HEK293 (cell line): ENCODE results near the gene MED4.

Experiments used
- CTCF ChIA-PET: fragments of 350-600 bp; formaldehyde crosslinking; extraction: SDS; loops from one replicate; lab custom pipeline; 2021; ENCODE audit warnings: antibody characterized with exemption; lab: Yijun Ruan, JAX
- POLR2A ChIA-PET: fragments of 300-600 bp; formaldehyde crosslinking; extraction: SDS; loops from one replicate; lab custom pipeline; 2020; ENCODE audit warnings: antibody characterized with exemption, inconsistent platforms; lab: Yijun Ruan, JAX
- H3K27ac ChIP-seq: fragments of 200-500 bp; sonication (Bioruptor generic); 2 replicates; pipeline ENCODE4 v1.5.1; 2014; ENCODE audit warnings: low read depth, low read length, control low read depth, inconsistent platforms; ENCODE audit errors: extremely low read depth
- H3K36me3 ChIP-seq, 2 experiments: fragments of 200-500 bp in 1 of 2; sonication (Bioruptor generic) in 1 of 2; 1 replicate in 1 of 2; 2 replicates in 1 of 2; pipeline ENCODE4 v1.5.1; 2014 to 2017; ENCODE audit warnings: inconsistent platforms in 2 of 2, low read length in 2 of 2; ENCODE audit not compliant: control insufficient read depth in 2 of 2, insufficient read depth in 1 of 2
- H3K4me1 ChIP-seq: fragments of 200-500 bp; sonication (Bioruptor generic); 2 replicates; pipeline ENCODE4 v1.5.1; 2014; ENCODE audit warnings: mild to moderate bottlenecking, low read length, inconsistent platforms; ENCODE audit not compliant: control insufficient read depth, insufficient read depth
- H3K4me3 ChIP-seq: 2 replicates; pipeline ENCODE4 v1.5.1; 2011; ENCODE audit warnings: low read depth, mild to moderate bottlenecking, control low read depth, low read length, moderate library complexity
- H3K9me3 ChIP-seq: fragments of 200-500 bp; sonication (Bioruptor generic); 2 replicates; pipeline ENCODE4 v1.5.1; 2014; ENCODE audit warnings: low read depth, low read length, inconsistent platforms; ENCODE audit not compliant: control insufficient read depth, insufficient read depth
- GFI1B ChIP-seq: fragments of 450-650 bp; formaldehyde crosslinking; IDR thresholded peaks from 2 replicates; pipeline ENCODE4 v1.5.1; 2016; ENCODE audit warnings: missing biosample characterization, missing genetic modification characterization
- MYNN ChIP-seq: fragments of 450-650 bp; formaldehyde crosslinking; IDR thresholded peaks from 2 replicates; pipeline ENCODE4 v1.5.1; 2016; ENCODE audit warnings: missing biosample characterization, missing genetic modification characterization, borderline replicate concordance
- SP7 ChIP-seq: fragments of 450-650 bp; formaldehyde crosslinking; IDR thresholded peaks from 2 replicates; pipeline ENCODE4 v1.5.1; 2016; ENCODE audit warnings: missing biosample characterization, missing genetic modification characterization
- ZNF16 ChIP-seq: fragments of 450-650 bp; formaldehyde crosslinking; IDR thresholded peaks from 2 replicates; pipeline ENCODE4 v1.5.1; 2016; ENCODE audit warnings: low read depth, missing biosample characterization, missing genetic modification characterization
- ZNF174 ChIP-seq: fragments of 450-650 bp; formaldehyde crosslinking; IDR thresholded peaks from 2 replicates; pipeline ENCODE4 v1.5.0; 2017; ENCODE audit warnings: missing biosample characterization, mild to moderate bottlenecking, missing genetic modification characterization
- ZNF19 ChIP-seq: fragments of 450-650 bp; formaldehyde crosslinking; IDR thresholded peaks from 2 replicates; pipeline ENCODE4; 2016; ENCODE audit warnings: missing biosample characterization, missing genetic modification characterization, low read depth
- ZNF221 ChIP-seq: fragments of 450-650 bp; formaldehyde crosslinking; IDR thresholded peaks from 2 replicates; pipeline ENCODE4 v1.5.1; 2017; ENCODE audit warnings: missing biosample characterization, missing genetic modification characterization, borderline replicate concordance
- ZNF23 ChIP-seq: fragments of 450-650 bp; formaldehyde crosslinking; IDR thresholded peaks from 2 replicates; pipeline ENCODE4 v1.5.1; 2016; ENCODE audit warnings: missing biosample characterization, missing genetic modification characterization, borderline replicate concordance
- ZNF341 ChIP-seq: fragments of 450-650 bp; formaldehyde crosslinking; IDR thresholded peaks from 2 replicates; pipeline ENCODE4; 2016; ENCODE audit warnings: low read depth, missing biosample characterization, missing genetic modification characterization
- ZNF391 ChIP-seq: fragments of 450-650 bp; formaldehyde crosslinking; IDR thresholded peaks from 2 replicates; pipeline ENCODE4 v1.5.1; 2016; ENCODE audit warnings: low read depth, missing biosample characterization, missing genetic modification characterization, borderline replicate concordance
- ZNF423 ChIP-seq: fragments of 450-650 bp; formaldehyde crosslinking; IDR thresholded peaks from 2 replicates; pipeline ENCODE4 v1.5.1; 2016; ENCODE audit warnings: missing biosample characterization, missing genetic modification characterization
- ZNF544 ChIP-seq: fragments of 450-650 bp; formaldehyde crosslinking; IDR thresholded peaks from 2 replicates; pipeline ENCODE4 v1.5.0; 2017; ENCODE audit warnings: missing biosample characterization, missing genetic modification characterization
- ZNF626 ChIP-seq: fragments of 450-650 bp; sonication (Bioruptor Pico); formaldehyde crosslinking; IDR thresholded peaks from 2 replicates; pipeline ENCODE4 v1.5.1; 2018; ENCODE audit warnings: missing biosample characterization, missing genetic modification characterization, inconsistent platforms
- ZNF670 ChIP-seq: fragments of 450-650 bp; formaldehyde crosslinking; IDR thresholded peaks from 2 replicates; pipeline ENCODE4 v1.5.1; 2016; ENCODE audit warnings: missing biosample characterization, missing genetic modification characterization, low read depth
- ZNF777 ChIP-seq: fragments of 450-650 bp; formaldehyde crosslinking; IDR thresholded peaks from 2 replicates; pipeline ENCODE4 v1.5.1; 2017; ENCODE audit warnings: missing biosample characterization, missing genetic modification characterization, borderline replicate concordance
- TF ChIP-seq, protein P1 (sequence below): fragments of 450-650 bp; formaldehyde crosslinking; IDR thresholded peaks from 2 replicates; pipeline ENCODE4 v1.5.1; 2016; ENCODE audit warnings: missing biosample characterization, missing genetic modification characterization
- TF ChIP-seq, protein P2 (sequence below): fragments of 450-650 bp; formaldehyde crosslinking; IDR thresholded peaks from 2 replicates; pipeline ENCODE4 v1.5.1; 2016; ENCODE audit warnings: missing biosample characterization, missing genetic modification characterization
- TF ChIP-seq, protein P3 (sequence below): fragments of 450-650 bp; formaldehyde crosslinking; IDR thresholded peaks from 2 replicates; pipeline ENCODE4 v1.5.1; 2017; ENCODE audit warnings: missing biosample characterization, missing genetic modification characterization
- TF ChIP-seq, protein P4 (sequence below): fragments of 450-650 bp; formaldehyde crosslinking; IDR thresholded peaks from 2 replicates; pipeline ENCODE4 v1.5.1; 2016; ENCODE audit warnings: missing biosample characterization, missing genetic modification characterization
- TF ChIP-seq, protein P5 (sequence below): fragments of 450-650 bp; formaldehyde crosslinking; IDR thresholded peaks from 2 replicates; pipeline ENCODE4 v1.5.1; 2016; ENCODE audit warnings: missing biosample characterization, missing genetic modification characterization
- TF ChIP-seq, protein P6 (sequence below): fragments of 450-650 bp; formaldehyde crosslinking; IDR thresholded peaks from 2 replicates; pipeline ENCODE4 v1.5.1; 2016; ENCODE audit warnings: missing biosample characterization, missing genetic modification characterization
- TF ChIP-seq, protein P7 (sequence below): fragments of 450-650 bp; formaldehyde crosslinking; IDR thresholded peaks from 2 replicates; pipeline ENCODE4 v1.5.1; 2016; ENCODE audit warnings: missing biosample characterization, missing genetic modification characterization

Gene MED4

DNA sequence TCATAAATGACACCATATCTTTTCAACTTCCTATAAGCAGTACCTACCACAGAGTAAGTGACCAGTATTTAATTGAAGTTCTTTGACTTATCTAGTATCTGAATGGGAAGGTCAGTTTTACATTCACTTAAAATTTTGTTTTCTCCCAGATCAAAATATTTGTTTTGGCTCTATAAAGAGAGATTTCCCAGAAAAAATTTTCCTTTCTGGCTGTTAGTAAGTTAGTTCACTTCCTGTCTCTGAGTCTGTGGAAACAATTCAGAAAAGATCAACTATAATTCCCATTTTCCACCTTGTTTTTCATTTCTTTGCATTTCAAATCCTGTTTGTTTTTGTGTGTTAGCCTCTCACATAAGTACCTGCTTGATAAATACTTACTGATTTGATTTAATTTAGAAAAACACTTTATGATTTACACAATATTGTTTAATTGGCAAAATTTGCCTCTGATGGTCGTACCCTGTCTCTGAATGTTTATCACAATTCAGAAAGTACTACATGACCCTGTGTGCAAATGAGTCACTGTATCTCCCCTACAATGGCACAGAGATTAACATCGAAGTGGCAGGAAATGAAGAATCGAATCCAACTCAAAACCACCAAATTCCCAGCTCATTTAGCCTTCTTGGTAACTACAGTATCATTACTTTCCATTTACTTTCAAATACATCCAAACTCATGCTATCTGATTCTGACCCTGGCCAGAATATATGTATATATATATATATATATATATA lies 15.4 kb upstream of the MED4 start:
- ChIA-PET POLR2A (no interaction called here), CTCF (no interaction called here)
- no peaks in the 10 kb centered on the region for H3K36me3 ChIP-seq
- H3K9me3 ChIP-seq, result no peaks in the 10 kb centered on the region
- no peak overlapping the region for H3K4me3 ChIP-seq
- no peak overlapping the region for H3K27ac ChIP-seq
- no peaks in the 10 kb centered on the region for H3K4me1 ChIP-seq
- TF ChIP-seq, protein P1, sequence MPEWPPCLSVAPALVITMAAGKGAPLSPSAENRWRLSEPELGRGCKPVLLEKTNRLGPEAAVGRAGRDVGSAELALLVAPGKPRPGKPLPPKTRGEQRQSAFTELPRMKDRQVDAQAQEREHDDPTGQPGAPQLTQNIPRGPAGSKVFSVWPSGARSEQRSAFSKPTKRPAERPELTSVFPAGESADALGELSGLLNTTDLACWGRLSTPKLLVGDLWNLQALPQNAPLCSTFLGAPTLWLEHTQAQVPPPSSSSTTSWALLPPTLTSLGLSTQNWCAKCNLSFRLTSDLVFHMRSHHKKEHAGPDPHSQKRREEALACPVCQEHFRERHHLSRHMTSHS (tag by site-specific recombination), result no peak
- TF ChIP-seq ZNF777, result no peak
- TF ChIP-seq, protein P2, sequence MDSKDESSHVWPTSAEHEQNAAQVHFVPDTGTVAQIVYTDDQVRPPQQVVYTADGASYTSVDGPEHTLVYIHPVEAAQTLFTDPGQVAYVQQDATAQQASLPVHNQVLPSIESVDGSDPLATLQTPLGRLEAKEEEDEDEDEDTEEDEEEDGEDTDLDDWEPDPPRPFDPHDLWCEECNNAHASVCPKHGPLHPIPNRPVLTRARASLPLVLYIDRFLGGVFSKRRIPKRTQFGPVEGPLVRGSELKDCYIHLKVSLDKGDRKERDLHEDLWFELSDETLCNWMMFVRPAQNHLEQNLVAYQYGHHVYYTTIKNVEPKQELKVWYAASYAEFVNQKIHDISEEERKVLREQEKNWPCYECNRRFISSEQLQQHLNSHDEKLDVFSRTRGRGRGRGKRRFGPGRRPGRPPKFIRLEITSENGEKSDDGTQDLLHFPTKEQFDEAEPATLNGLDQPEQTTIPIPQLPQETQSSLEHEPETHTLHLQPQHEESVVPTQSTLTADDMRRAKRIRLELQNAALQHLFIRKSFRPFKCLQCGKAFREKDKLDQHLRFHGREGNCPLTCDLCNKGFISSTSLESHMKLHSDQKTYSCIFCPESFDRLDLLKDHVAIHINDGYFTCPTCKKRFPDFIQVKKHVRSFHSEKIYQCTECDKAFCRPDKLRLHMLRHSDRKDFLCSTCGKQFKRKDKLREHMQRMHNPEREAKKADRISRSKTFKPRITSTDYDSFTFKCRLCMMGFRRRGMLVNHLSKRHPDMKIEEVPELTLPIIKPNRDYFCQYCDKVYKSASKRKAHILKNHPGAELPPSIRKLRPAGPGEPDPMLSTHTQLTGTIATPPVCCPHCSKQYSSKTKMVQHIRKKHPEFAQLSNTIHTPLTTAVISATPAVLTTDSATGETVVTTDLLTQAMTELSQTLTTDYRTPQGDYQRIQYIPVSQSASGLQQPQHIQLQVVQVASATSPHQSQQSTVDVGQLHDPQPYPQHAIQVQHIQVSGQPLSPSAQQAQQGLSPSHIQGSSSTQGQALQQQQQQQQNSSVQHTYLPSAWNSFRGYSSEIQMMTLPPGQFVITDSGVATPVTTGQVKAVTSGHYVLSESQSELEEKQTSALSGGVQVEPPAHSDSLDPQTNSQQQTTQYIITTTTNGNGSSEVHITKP (tag by site-specific recombination), result no peak
- TF ChIP-seq ZNF341, result no peak
- no peak for TF ChIP-seq ZNF23 (tag by site-specific recombination)
- TF ChIP-seq ZNF423 (tag by site-specific recombination), result no peak
- TF ChIP-seq, protein P3, sequence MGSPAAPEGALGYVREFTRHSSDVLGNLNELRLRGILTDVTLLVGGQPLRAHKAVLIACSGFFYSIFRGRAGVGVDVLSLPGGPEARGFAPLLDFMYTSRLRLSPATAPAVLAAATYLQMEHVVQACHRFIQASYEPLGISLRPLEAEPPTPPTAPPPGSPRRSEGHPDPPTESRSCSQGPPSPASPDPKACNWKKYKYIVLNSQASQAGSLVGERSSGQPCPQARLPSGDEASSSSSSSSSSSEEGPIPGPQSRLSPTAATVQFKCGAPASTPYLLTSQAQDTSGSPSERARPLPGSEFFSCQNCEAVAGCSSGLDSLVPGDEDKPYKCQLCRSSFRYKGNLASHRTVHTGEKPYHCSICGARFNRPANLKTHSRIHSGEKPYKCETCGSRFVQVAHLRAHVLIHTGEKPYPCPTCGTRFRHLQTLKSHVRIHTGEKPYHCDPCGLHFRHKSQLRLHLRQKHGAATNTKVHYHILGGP (tag by site-specific recombination), result no peak
- no peak for TF ChIP-seq GFI1B (tag by site-specific recombination)
- TF ChIP-seq ZNF174 (tag by site-specific recombination), result no peak
- no peak for TF ChIP-seq ZNF16 (tag by site-specific recombination)
- TF ChIP-seq ZNF19 (tag by site-specific recombination), result no peak
- TF ChIP-seq, protein P4, sequence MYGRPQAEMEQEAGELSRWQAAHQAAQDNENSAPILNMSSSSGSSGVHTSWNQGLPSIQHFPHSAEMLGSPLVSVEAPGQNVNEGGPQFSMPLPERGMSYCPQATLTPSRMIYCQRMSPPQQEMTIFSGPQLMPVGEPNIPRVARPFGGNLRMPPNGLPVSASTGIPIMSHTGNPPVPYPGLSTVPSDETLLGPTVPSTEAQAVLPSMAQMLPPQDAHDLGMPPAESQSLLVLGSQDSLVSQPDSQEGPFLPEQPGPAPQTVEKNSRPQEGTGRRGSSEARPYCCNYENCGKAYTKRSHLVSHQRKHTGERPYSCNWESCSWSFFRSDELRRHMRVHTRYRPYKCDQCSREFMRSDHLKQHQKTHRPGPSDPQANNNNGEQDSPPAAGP (tag by site-specific recombination), result no peak
- TF ChIP-seq SP7 (tag by site-specific recombination), result no peak
- TF ChIP-seq ZNF221 (tag by site-specific recombination), result no peak
- TF ChIP-seq MYNN (tag by site-specific recombination), result no peak

DNA sequence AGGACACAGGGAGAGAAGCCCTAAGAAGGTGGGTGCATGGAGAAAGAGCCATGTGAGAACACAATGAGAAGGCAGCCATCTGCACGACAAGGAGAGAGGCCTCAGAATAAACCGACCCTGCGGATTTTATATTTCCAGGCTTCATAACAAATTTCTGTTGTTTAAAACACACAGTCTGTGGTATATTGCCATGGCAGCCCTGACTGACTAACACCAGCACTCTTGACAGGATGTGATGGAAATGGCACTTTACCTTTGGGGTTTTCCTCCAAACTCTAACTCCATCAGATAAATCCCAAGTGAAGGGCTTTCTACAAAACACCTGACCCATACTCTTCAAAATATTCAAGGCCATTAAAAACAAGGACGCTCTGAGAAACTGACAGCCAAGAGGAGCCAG lies 13.2 kb upstream of the MED4 start:
- H3K9me3 ChIP-seq, result no peaks in the 10 kb centered on the region
- no peaks in the 10 kb centered on the region for H3K36me3 ChIP-seq
- no peak overlapping the region for H3K4me3 ChIP-seq
- no peaks in the 10 kb centered on the region for H3K4me1 ChIP-seq
- H3K27ac ChIP-seq, result no peak overlapping the region
- ChIA-PET CTCF (no interaction called here), POLR2A (no interaction called here)
- TF ChIP-seq ZNF391 (tag by site-specific recombination) (no peak), ZNF626 (no peak), ZNF670 (no peak), ZNF544 (tag by site-specific recombination) (no peak)
- TF ChIP-seq, protein P5, sequence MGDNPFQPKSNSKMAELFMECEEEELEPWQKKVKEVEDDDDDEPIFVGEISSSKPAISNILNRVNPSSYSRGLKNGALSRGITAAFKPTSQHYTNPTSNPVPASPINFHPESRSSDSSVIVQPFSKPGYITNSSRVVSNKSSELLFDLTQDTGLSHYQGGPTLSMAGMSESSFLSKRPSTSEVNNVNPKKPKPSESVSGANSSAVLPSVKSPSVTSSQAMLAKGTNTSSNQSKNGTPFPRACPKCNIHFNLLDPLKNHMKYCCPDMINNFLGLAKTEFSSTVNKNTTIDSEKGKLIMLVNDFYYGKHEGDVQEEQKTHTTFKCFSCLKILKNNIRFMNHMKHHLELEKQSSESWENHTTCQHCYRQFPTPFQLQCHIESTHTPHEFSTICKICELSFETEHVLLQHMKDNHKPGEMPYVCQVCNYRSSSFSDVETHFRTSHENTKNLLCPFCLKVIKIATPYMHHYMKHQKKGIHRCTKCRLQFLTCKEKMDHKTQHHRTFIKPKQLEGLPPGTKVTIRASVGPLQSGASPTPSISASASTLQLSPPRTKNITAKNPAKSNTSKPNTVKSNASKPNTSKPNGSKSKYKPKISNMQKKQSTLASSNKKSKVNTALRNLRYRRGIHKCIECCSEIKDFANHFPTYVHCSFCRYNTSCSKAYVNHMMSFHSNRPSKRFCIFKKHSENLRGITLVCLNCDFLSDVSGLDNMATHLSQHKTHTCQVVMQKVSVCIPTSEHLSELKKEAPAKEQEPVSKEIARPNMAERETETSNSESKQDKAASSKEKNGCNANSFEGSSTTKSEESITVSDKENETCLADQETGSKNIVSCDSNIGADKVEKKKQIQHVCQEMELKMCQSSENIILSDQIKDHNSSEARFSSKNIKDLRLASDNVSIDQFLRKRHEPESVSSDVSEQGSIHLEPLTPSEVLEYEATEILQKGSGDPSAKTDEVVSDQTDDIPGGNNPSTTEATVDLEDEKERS, result no peak
- TF ChIP-seq, protein P6, sequence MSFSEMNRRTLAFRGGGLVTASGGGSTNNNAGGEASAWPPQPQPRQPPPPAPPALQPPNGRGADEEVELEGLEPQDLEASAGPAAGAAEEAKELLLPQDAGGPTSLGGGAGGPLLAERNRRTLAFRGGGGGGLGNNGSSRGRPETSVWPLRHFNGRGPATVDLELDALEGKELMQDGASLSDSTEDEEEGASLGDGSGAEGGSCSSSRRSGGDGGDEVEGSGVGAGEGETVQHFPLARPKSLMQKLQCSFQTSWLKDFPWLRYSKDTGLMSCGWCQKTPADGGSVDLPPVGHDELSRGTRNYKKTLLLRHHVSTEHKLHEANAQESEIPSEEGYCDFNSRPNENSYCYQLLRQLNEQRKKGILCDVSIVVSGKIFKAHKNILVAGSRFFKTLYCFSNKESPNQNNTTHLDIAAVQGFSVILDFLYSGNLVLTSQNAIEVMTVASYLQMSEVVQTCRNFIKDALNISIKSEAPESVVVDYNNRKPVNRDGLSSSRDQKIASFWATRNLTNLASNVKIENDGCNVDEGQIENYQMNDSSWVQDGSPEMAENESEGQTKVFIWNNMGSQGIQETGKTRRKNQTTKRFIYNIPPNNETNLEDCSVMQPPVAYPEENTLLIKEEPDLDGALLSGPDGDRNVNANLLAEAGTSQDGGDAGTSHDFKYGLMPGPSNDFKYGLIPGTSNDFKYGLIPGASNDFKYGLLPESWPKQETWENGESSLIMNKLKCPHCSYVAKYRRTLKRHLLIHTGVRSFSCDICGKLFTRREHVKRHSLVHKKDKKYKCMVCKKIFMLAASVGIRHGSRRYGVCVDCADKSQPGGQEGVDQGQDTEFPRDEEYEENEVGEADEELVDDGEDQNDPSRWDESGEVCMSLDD, result no peak
- TF ChIP-seq, protein P7, sequence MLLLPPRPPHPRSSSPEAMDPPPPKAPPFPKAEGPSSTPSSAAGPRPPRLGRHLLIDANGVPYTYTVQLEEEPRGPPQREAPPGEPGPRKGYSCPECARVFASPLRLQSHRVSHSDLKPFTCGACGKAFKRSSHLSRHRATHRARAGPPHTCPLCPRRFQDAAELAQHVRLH (tag by site-specific recombination), result no peak
